ENCODE measurements around the gene PGR. TPM values are rescaled to one million over a fixed set of nuclear protein-coding genes. Genes with fewer than 3 reads are reported as not detected.

The PGR gene
- total and polyA plus RNA-seq, 2 of the 8 experiments (the other 6 are each of a cell fraction or from before 2014, with no cell fraction given): 0.03 to 0.35 TPM

DNA sequence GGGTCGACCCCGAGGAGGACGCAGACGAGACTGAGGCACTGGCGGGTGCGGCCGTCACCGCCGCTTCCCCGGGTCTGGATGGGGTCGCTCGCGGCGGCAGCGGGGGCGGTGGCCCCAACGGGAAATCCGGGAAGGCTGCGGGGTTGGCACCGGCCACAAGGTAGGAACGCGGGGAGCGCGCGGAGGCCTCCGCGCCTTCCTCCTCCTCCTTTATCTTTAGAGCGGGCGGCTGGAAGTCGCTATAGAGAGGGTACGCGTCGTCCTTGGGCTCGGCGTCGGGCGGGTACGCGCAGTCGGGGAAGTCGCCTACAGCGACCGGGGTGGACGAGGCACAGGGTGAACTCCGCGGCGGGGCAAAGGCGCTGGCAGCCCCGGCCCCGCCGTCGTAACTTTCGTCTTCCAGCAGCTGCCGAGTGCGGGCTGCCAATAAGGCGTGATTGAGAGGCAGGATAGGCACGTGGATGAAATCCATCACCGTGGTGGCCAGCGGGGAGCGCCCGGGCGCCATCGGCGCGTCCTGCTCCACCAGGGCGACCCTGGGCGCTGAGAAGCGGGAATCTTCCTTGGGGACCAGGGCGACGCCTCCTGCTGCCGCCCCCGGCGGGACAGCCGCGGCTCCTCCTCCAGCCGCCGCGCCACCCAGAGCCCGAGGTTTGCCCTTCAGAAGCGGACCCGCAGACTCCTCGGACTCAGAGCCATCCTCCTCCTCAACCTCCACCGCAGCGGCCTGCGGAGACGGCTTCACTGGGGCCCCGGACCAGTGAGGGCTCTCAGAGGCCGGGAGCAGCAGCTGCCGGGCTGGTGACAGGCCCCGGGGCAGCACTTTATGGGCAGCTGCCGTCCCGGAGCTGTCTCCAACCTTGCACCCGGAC is 1.7 kb downstream of the PGR start (continued):
- no peak for TF ChIP-seq SIRT6 (IDR thresholded peaks at IDR 0.05; ENCODE audit: low read length)
- no peak for TF ChIP-seq SP4 (IDR thresholded peaks at IDR 0.05; ENCODE audit: low read length)
- TF ChIP-seq TAF7 (optimal IDR thresholded peaks at IDR 0.05; ENCODE audit: borderline replicate concordance, low read depth, low read length): no peak
- no peak for TF ChIP-seq EP300 (IDR thresholded peaks at IDR 0.05; ENCODE audit: borderline replicate concordance in 1 of 2, low read depth in 2 of 2, low read length in 2 of 2)
- no peak for TF ChIP-seq NANOG (IDR thresholded peaks at IDR 0.05; ENCODE audit: insufficient read depth, low read depth, low read length, poor library complexity, severe bottlenecking)
- TF ChIP-seq, protein P1, sequence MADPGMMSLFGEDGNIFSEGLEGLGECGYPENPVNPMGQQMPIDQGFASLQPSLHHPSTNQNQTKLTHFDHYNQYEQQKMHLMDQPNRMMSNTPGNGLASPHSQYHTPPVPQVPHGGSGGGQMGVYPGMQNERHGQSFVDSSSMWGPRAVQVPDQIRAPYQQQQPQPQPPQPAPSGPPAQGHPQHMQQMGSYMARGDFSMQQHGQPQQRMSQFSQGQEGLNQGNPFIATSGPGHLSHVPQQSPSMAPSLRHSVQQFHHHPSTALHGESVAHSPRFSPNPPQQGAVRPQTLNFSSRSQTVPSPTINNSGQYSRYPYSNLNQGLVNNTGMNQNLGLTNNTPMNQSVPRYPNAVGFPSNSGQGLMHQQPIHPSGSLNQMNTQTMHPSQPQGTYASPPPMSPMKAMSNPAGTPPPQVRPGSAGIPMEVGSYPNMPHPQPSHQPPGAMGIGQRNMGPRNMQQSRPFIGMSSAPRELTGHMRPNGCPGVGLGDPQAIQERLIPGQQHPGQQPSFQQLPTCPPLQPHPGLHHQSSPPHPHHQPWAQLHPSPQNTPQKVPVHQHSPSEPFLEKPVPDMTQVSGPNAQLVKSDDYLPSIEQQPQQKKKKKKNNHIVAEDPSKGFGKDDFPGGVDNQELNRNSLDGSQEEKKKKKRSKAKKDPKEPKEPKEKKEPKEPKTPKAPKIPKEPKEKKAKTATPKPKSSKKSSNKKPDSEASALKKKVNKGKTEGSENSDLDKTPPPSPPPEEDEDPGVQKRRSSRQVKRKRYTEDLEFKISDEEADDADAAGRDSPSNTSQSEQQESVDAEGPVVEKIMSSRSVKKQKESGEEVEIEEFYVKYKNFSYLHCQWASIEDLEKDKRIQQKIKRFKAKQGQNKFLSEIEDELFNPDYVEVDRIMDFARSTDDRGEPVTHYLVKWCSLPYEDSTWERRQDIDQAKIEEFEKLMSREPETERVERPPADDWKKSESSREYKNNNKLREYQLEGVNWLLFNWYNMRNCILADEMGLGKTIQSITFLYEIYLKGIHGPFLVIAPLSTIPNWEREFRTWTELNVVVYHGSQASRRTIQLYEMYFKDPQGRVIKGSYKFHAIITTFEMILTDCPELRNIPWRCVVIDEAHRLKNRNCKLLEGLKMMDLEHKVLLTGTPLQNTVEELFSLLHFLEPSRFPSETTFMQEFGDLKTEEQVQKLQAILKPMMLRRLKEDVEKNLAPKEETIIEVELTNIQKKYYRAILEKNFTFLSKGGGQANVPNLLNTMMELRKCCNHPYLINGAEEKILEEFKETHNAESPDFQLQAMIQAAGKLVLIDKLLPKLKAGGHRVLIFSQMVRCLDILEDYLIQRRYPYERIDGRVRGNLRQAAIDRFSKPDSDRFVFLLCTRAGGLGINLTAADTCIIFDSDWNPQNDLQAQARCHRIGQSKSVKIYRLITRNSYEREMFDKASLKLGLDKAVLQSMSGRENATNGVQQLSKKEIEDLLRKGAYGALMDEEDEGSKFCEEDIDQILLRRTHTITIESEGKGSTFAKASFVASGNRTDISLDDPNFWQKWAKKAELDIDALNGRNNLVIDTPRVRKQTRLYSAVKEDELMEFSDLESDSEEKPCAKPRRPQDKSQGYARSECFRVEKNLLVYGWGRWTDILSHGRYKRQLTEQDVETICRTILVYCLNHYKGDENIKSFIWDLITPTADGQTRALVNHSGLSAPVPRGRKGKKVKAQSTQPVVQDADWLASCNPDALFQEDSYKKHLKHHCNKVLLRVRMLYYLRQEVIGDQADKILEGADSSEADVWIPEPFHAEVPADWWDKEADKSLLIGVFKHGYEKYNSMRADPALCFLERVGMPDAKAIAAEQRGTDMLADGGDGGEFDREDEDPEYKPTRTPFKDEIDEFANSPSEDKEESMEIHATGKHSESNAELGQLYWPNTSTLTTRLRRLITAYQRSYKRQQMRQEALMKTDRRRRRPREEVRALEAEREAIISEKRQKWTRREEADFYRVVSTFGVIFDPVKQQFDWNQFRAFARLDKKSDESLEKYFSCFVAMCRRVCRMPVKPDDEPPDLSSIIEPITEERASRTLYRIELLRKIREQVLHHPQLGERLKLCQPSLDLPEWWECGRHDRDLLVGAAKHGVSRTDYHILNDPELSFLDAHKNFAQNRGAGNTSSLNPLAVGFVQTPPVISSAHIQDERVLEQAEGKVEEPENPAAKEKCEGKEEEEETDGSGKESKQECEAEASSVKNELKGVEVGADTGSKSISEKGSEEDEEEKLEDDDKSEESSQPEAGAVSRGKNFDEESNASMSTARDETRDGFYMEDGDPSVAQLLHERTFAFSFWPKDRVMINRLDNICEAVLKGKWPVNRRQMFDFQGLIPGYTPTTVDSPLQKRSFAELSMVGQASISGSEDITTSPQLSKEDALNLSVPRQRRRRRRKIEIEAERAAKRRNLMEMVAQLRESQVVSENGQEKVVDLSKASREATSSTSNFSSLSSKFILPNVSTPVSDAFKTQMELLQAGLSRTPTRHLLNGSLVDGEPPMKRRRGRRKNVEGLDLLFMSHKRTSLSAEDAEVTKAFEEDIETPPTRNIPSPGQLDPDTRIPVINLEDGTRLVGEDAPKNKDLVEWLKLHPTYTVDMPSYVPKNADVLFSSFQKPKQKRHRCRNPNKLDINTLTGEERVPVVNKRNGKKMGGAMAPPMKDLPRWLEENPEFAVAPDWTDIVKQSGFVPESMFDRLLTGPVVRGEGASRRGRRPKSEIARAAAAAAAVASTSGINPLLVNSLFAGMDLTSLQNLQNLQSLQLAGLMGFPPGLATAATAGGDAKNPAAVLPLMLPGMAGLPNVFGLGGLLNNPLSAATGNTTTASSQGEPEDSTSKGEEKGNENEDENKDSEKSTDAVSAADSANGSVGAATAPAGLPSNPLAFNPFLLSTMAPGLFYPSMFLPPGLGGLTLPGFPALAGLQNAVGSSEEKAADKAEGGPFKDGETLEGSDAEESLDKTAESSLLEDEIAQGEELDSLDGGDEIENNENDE (IDR thresholded peaks at IDR 0.05; ENCODE audit: insufficient replicate concordance, low read length): no peak
- TF ChIP-seq SAP30 (IDR thresholded peaks at IDR 0.05; ENCODE audit: insufficient read depth, insufficient replicate concordance, low read length): no peak
- TF ChIP-seq RNF2 (IDR thresholded peaks at IDR 0.05; ENCODE audit: borderline replicate concordance, low read depth, low read length, missing control alignments, poor library complexity, severe bottlenecking): no peak
- no peak for TF ChIP-seq SP1 (IDR thresholded peaks at IDR 0.05; ENCODE audit: low read depth, low read length)
